ENCODE measurements around the gene GCH1. TPM values are rescaled to one million over a fixed set of nuclear protein-coding genes. Genes with fewer than 3 reads are reported as not detected.
"Not testable (repeated sequence)": the region's sequence is repeated elsewhere in the genome, so short reads cannot be mapped to it uniquely, and the experiment has no call there.

The GCH1 gene
- total RNA-seq, 6 experiments from 2014 or later, result 41.5 to 93.6 (median 58.1) TPM

GRCh38 chr14:54902143-54902520 is 494 bp downstream of the GCH1 start:
- ATAC-seq (peak; percentile 71 to 77 (median 74)), DNase-seq (peak; percentile 87 to 89 (median 88))
- intact Hi-C loops (cut with DNase I), result no loop called here
- no peak for TF ChIP-seq POLR2A (IDR thresholded peaks at IDR 0.05)
- peak in 1 of 4 donors; percentile 14 for TF ChIP-seq CTCF (IDR thresholded peaks at IDR 0.05)
- Histone ChIP-seq H3K27ac (peak overlapping the region; percentile 72 to 94 (median 85)), H3K36me3 (no peaks in the 10 kb centered on the region), H3K9me3 (no peaks in the 10 kb centered on the region), H3K27me3 (no peaks in the 10 kb centered on the region), H3K4me3 (peak overlapping the region; percentile 81 to 93 (median 82)), H3K4me1 (peaks cover 0 to 21% (median 4%) of the 10 kb centered on the region in 4 donors)
- WGBS (ENCODE audit: insufficient coverage, low coverage, low lambda C conversion rate, missing lambda C conversion rate), result 2% methylated on average over 10 of the region's 37 CpGs

GRCh38 chr14:54901380-54902142 is 1.1 kb downstream of the GCH1 start:
- ATAC-seq (peak in 2 of 4 donors; percentile 2), DNase-seq (peak in 2 of 3 donors; percentile 24 to 49)
- Histone ChIP-seq H3K36me3 (no peaks in the 10 kb centered on the region), H3K27ac (peak overlapping the region; percentile 72 to 94 (median 85)), H3K4me3 (peak overlapping the region; percentile 81 to 93 (median 82)), H3K4me1 (peaks cover 0 to 21% (median 4%) of the 10 kb centered on the region in 4 donors), H3K27me3 (no peaks in the 10 kb centered on the region), H3K9me3 (no peaks in the 10 kb centered on the region)
- WGBS (ENCODE audit: insufficient coverage, low coverage, low lambda C conversion rate, missing lambda C conversion rate), result 1% methylated on average over 21 of the region's 42 CpGs
- intact Hi-C loops (cut with DNase I), result no loop called here
- TF ChIP-seq POLR2A (IDR thresholded peaks at IDR 0.05), result no peak
- no peak for TF ChIP-seq CTCF (IDR thresholded peaks at IDR 0.05)

GRCh38 chr14:54899573-54899972 is 3.1 kb downstream of the GCH1 start:
- 84% methylated on average over 5 of the region's 5 CpGs for WGBS (ENCODE audit: insufficient coverage, low coverage, low lambda C conversion rate, missing lambda C conversion rate)
- Histone ChIP-seq H3K4me3 (no peak overlapping the region), H3K27ac (peak overlapping the region in 1 of 3 donors; percentile 46), H3K9me3 (no peaks in the 10 kb centered on the region), H3K27me3 (no peaks in the 10 kb centered on the region), H3K4me1 (peaks cover 0 to 23% (median 4%) of the 10 kb centered on the region in 4 donors), H3K36me3 (no peaks in the 10 kb centered on the region)
- no peak for ATAC-seq
- TF ChIP-seq POLR2A (IDR thresholded peaks at IDR 0.05) (no peak), CTCF (IDR thresholded peaks at IDR 0.05) (no peak)
- no peak for DNase-seq
- intact Hi-C loops (cut with DNase I), result no loop called here

- not testable (repeated sequence) for H3K27me3 ChIP-seq
- WGBS (ENCODE audit: insufficient coverage, low coverage, low lambda C conversion rate, missing lambda C conversion rate), result 100% methylated on average over 5 of the region's 5 CpGs
These were observed 4.6 kb downstream of the GCH1 start for GRCh38 chr14:54897809-54898555.

GRCh38 chr14:54895683-54896082 is 6.9 kb downstream of the GCH1 start:
- peak in 3 of 4 donors; percentile 24 to 48 (median 31) for ATAC-seq
- intact Hi-C loops (cut with DNase I), result no loop called here

More at GRCh38 chr14:54897809-54898555, 4.6 kb downstream of the GCH1 start:
- intact Hi-C loops (cut with DNase I); H3K9me3 ChIP-seq; DNase-seq; H3K4me3 ChIP-seq; H3K36me3 ChIP-seq; H3K27ac ChIP-seq; ATAC-seq: not testable (repeated sequence)
- peaks cover 0 to 29% (median 4%) of the 10 kb centered on the region in 4 donors for H3K4me1 ChIP-seq

More at GRCh38 chr14:54895683-54896082, 6.9 kb downstream of the GCH1 start:
- Histone ChIP-seq H3K27me3 (no peaks in the 10 kb centered on the region), H3K36me3 (no peaks in the 10 kb centered on the region), H3K4me1 (peaks cover 0 to 29% (median 4%) of the 10 kb centered on the region in 4 donors), H3K27ac (no peak overlapping the region), H3K4me3 (no peak overlapping the region), H3K9me3 (no peaks in the 10 kb centered on the region)
- no peak for DNase-seq
- WGBS (ENCODE audit: insufficient coverage, low coverage, low lambda C conversion rate, missing lambda C conversion rate), result 59% methylated on average over 4 of the region's 4 CpGs
- TF ChIP-seq CTCF (IDR thresholded peaks at IDR 0.05), result no peak
- TF ChIP-seq POLR2A (IDR thresholded peaks at IDR 0.05), result no peak

All from right lobe of liver (tissue), 6 donors.